WTC11 (cell line): ENCODE measurements around the gene ATP5ME. TPM values are rescaled to one million over a fixed set of nuclear protein-coding genes. Genes with fewer than 3 reads are reported as not detected.
A peak's percentile ranks its signal among the peaks of the same experiment; 100 is the strongest.

Experiments used
- ATAC-seq: fragments of 200-7000 bp; cut with Tn5 transposase; 2 replicates; pipeline ENCODE4 v1.10.0; 2021; ENCODE audit warnings: mild to moderate bottlenecking, moderate library complexity
- CTCF ChIA-PET: fragments of 300-600 bp; sonication (Branson Sonifier 250); formaldehyde crosslinking; loops from one replicate; lab custom pipeline; 2021; ENCODE audit warnings: antibody characterized with exemption; lab: Charles Lee
- POLR2A ChIA-PET: fragments of 350-600 bp; sonication (Branson Sonifier 250); formaldehyde crosslinking; loops from one replicate; lab custom pipeline; 2021; ENCODE audit warnings: antibody characterized with exemption; lab: Charles Lee
- DNase-seq: peaks from one replicate; pipeline ENCODE4 v3.0.0; 2021; ENCODE audit warnings: low spot score
- H3K27ac Mint-ChIP-seq: 2 replicates; pipeline ENCODE4 v1.8.0; 2021; ENCODE audit warnings: mixed read lengths
- H3K27me3 Mint-ChIP-seq: 2 replicates; pipeline ENCODE4 v1.8.0; 2021; ENCODE audit warnings: low read depth, mild to moderate bottlenecking, moderate library complexity, mixed read lengths
- H3K36me3 Mint-ChIP-seq: 2 replicates; pipeline ENCODE4 v1.8.0; 2021; ENCODE audit warnings: mixed read lengths
- H3K4me1 Mint-ChIP-seq: 2 replicates; pipeline ENCODE4 v1.8.0; 2022; ENCODE audit warnings: mixed read lengths
- H3K4me3 Mint-ChIP-seq: 2 replicates; pipeline ENCODE4 v1.8.0; 2021; ENCODE audit warnings: mild to moderate bottlenecking, moderate library complexity, mixed read lengths
- H3K9me3 Mint-ChIP-seq: 2 replicates; pipeline ENCODE4 v1.8.0; 2021; ENCODE audit warnings: mixed read lengths
- CREM ChIP-seq: sonication (generic); formaldehyde crosslinking; IDR thresholded peaks from 2 replicates; pipeline ENCODE4 v1.8.1; 2022; ENCODE audit warnings: mild to moderate bottlenecking, missing genetic modification reagents, moderate library complexity
- NFATC4 ChIP-seq: fragments of 250-450 bp; sonication (Bioruptor Pico); IDR thresholded peaks from 2 replicates; pipeline ENCODE4 v1.9.0; 2021; ENCODE audit warnings: mild to moderate bottlenecking
- NFYB ChIP-seq: sonication (generic); formaldehyde crosslinking; conservative IDR thresholded peaks from 2 replicates; pipeline ENCODE4 v1.8.0; 2022; ENCODE audit warnings: low read depth, missing genetic modification reagents
- PRRX2 ChIP-seq: fragments of 250-450 bp; sonication (Bioruptor Pico); IDR thresholded peaks from 2 replicates; pipeline ENCODE4 v1.8.0; 2021; ENCODE audit warnings: mild to moderate bottlenecking
- TEAD4 ChIP-seq: sonication (generic); formaldehyde crosslinking; IDR thresholded peaks from 2 replicates; pipeline ENCODE4 v1.8.0; 2022; ENCODE audit warnings: mild to moderate bottlenecking, missing genetic modification reagents
- TP53 ChIP-seq: sonication (generic); formaldehyde crosslinking; IDR thresholded peaks from 2 replicates; pipeline ENCODE4 v1.8.1; 2023; ENCODE audit warnings: mild to moderate bottlenecking, missing genetic modification reagents
- ZNF416 ChIP-seq: fragments of 250-450 bp; sonication (Bioruptor Pico); IDR thresholded peaks from 2 replicates; pipeline ENCODE4 v1.9.0; 2021; ENCODE audit warnings: mild to moderate bottlenecking, inconsistent platforms
- total RNA-seq: library from RNA; stranded (reverse); gene quantifications from 3 replicates; pipeline ENCODE4 v1.2.3, GENCODE V29; 2021
- TF ChIP-seq, protein P1 (sequence below): sonication (generic); formaldehyde crosslinking; IDR thresholded peaks from 2 replicates; pipeline ENCODE4 v1.8.0; 2022; ENCODE audit warnings: mild to moderate bottlenecking, missing genetic modification reagents
- TF ChIP-seq, protein P2 (sequence below): sonication (generic); formaldehyde crosslinking; IDR thresholded peaks from 2 replicates; pipeline ENCODE4 v1.8.1; 2022; ENCODE audit warnings: low read depth, missing genetic modification reagents, borderline replicate concordance
- TF ChIP-seq, protein P3 (sequence below): fragments of 250-450 bp; sonication (Bioruptor Pico); IDR thresholded peaks from 2 replicates; pipeline ENCODE4 v2.1.2; 2022; ENCODE audit warnings: mild to moderate bottlenecking, moderate library complexity
- TF ChIP-seq, protein P4 (sequence below): sonication (generic); formaldehyde crosslinking; IDR thresholded peaks from 2 replicates; pipeline ENCODE4 v1.8.1; 2023; ENCODE audit warnings: mild to moderate bottlenecking, missing genetic modification reagents
- TF ChIP-seq, protein P5 (sequence below): fragments of 250-450 bp; sonication (Bioruptor Pico); IDR thresholded peaks from 2 replicates; pipeline ENCODE4 v1.9.0; 2021; ENCODE audit warnings: mild to moderate bottlenecking, borderline replicate concordance
- TF ChIP-seq, protein P6 (sequence below): fragments of 250-450 bp; sonication (Bioruptor Pico); IDR thresholded peaks from 2 replicates; pipeline ENCODE4 v1.9.0; 2021; ENCODE audit warnings: moderate library complexity, mild to moderate bottlenecking, inconsistent platforms, borderline replicate concordance

The ATP5ME gene
- total RNA-seq, 1 experiment from 2014 or later, result 468 TPM

DNA sequence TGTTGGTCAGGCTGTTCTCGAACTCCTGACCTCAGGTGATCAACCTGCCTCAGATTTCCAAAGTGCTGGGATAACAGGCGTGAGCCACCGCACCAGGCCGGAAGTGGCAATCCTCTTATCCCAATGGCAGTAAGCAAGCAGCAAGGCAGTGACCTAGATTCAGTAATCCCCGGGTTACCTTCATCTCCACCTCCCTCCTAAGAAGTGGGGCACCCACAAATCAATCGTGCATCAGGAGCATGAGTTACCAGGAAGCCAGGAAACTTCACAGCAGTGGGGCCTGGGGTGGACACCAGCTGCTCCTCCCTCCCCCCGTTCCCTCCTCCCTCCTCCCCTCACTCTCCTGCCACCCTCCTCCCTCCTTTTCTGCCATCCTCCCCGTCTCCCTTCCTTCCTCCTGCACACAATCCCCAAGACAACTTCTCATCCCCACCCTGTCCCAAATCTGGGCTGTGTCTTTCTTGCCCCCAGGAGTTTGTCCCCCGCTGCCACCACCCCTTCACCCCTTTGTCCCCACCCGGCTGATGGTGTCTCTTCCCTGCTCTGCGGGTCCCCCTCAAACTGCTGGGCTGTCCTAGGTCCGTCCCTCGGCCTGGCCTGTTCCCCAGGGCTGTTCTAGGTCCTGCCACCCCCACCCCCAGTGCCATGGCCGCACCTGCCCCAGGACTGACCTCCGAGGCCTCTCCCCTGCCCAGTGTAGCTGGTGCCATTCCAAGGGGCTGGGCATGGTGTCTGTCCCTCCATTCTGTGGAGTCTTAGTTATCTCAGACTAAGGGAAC, 46.5 kb downstream of the ATP5ME start (continued):
- TF ChIP-seq, protein P1, sequence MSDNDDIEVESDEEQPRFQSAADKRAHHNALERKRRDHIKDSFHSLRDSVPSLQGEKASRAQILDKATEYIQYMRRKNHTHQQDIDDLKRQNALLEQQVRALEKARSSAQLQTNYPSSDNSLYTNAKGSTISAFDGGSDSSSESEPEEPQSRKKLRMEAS (CRISPR knock-in tag), result no peak
- TF ChIP-seq, protein P2, sequence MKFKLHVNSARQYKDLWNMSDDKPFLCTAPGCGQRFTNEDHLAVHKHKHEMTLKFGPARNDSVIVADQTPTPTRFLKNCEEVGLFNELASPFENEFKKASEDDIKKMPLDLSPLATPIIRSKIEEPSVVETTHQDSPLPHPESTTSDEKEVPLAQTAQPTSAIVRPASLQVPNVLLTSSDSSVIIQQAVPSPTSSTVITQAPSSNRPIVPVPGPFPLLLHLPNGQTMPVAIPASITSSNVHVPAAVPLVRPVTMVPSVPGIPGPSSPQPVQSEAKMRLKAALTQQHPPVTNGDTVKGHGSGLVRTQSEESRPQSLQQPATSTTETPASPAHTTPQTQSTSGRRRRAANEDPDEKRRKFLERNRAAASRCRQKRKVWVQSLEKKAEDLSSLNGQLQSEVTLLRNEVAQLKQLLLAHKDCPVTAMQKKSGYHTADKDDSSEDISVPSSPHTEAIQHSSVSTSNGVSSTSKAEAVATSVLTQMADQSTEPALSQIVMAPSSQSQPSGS, result no peak

DNA sequence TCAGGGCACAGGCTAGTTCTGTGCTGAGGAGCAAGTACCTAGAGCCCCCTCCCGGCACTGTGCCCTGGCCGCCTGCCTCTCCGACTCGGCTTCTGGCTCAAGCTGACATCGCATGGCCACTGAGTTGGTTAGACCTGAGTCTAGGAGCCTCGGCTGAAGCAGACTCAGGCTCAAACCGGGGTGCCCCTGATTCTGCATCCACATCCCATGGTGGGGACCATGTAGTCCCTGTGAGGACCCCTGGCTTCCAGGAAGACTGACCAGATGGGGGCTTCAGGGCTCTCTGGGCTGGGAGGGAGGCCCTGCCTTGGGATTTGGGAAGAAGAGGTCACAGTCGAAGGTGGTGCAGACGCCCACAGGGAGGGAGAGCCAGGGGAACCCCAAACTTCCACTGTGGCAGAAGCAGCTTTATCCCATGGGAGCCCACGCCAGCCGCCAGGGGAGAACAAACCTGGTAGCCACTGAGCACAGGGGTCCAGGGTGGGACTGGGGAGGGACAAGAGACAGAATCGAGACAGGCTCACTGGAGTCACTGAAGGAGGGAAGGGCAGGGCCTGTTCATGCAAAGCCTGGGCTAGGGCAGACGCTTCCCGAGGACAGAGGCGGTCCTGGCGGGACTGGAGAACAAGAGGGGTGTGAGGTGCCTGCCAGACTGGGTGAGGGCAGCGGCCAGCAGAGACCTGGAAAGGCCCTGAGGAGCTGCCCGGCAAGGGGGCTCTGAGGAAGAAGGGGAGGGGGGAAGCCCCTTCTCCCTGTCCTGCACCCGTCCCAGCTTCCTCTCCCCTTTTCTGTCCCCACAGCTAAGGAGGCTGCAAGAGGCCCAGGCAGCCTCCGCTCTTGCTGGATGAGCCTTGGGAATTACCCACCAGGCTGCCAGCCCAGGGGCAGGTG, 47.6 kb downstream of the ATP5ME start:
- Mint-ChIP-seq H3K27me3 (peaks cover 6% of the 10 kb centered on the region), H3K4me1 (peaks cover 10% of the 10 kb centered on the region), H3K4me3 (no peak overlapping the region), H3K36me3 (peaks cover 2% of the 10 kb centered on the region; the same call in 1 of the 2 replicates), H3K9me3 (peaks cover 7% of the 10 kb centered on the region), H3K27ac (no peak overlapping the region)
- ATAC-seq (no peak), DNase-seq (peak; percentile 13)
- ChIA-PET CTCF (interaction anchor here (0.5 to 1.4 kb wide), 4 partner anchors 10 to 57 kb away, joined by 3 to 5 read pairs (median 4); no protein-coding TSS in a partner anchor), POLR2A (no interaction called here)
- TF ChIP-seq CREM (CRISPR knock-in tag), result no peak
- no peak for TF ChIP-seq NFYB
- TF ChIP-seq ZNF416, result no peak
- TF ChIP-seq, protein P3, sequence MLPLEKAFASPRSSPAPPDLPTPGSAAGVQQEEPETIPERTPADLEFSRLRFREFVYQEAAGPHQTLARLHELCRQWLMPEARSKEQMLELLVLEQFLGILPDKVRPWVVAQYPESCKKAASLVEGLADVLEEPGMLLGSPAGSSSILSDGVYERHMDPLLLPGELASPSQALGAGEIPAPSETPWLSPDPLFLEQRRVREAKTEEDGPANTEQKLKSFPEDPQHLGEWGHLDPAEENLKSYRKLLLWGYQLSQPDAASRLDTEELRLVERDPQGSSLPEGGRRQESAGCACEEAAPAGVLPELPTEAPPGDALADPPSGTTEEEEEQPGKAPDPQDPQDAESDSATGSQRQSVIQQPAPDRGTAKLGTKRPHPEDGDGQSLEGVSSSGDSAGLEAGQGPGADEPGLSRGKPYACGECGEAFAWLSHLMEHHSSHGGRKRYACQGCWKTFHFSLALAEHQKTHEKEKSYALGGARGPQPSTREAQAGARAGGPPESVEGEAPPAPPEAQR, result no peak
- TF ChIP-seq, protein P4, sequence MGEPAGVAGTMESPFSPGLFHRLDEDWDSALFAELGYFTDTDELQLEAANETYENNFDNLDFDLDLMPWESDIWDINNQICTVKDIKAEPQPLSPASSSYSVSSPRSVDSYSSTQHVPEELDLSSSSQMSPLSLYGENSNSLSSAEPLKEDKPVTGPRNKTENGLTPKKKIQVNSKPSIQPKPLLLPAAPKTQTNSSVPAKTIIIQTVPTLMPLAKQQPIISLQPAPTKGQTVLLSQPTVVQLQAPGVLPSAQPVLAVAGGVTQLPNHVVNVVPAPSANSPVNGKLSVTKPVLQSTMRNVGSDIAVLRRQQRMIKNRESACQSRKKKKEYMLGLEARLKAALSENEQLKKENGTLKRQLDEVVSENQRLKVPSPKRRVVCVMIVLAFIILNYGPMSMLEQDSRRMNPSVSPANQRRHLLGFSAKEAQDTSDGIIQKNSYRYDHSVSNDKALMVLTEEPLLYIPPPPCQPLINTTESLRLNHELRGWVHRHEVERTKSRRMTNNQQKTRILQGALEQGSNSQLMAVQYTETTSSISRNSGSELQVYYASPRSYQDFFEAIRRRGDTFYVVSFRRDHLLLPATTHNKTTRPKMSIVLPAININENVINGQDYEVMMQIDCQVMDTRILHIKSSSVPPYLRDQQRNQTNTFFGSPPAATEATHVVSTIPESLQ, result no peak
- TF ChIP-seq TEAD4, result no peak
- TF ChIP-seq, protein P5, sequence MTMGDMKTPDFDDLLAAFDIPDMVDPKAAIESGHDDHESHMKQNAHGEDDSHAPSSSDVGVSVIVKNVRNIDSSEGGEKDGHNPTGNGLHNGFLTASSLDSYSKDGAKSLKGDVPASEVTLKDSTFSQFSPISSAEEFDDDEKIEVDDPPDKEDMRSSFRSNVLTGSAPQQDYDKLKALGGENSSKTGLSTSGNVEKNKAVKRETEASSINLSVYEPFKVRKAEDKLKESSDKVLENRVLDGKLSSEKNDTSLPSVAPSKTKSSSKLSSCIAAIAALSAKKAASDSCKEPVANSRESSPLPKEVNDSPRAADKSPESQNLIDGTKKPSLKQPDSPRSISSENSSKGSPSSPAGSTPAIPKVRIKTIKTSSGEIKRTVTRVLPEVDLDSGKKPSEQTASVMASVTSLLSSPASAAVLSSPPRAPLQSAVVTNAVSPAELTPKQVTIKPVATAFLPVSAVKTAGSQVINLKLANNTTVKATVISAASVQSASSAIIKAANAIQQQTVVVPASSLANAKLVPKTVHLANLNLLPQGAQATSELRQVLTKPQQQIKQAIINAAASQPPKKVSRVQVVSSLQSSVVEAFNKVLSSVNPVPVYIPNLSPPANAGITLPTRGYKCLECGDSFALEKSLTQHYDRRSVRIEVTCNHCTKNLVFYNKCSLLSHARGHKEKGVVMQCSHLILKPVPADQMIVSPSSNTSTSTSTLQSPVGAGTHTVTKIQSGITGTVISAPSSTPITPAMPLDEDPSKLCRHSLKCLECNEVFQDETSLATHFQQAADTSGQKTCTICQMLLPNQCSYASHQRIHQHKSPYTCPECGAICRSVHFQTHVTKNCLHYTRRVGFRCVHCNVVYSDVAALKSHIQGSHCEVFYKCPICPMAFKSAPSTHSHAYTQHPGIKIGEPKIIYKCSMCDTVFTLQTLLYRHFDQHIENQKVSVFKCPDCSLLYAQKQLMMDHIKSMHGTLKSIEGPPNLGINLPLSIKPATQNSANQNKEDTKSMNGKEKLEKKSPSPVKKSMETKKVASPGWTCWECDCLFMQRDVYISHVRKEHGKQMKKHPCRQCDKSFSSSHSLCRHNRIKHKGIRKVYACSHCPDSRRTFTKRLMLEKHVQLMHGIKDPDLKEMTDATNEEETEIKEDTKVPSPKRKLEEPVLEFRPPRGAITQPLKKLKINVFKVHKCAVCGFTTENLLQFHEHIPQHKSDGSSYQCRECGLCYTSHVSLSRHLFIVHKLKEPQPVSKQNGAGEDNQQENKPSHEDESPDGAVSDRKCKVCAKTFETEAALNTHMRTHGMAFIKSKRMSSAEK (CRISPR knock-in tag), result no peak
- TF ChIP-seq PRRX2 (CRISPR knock-in tag), result no peak
- no peak for TF ChIP-seq NFATC4 (CRISPR knock-in tag)
- TF ChIP-seq TP53 (CRISPR knock-in tag), result no peak
- TF ChIP-seq, protein P6, sequence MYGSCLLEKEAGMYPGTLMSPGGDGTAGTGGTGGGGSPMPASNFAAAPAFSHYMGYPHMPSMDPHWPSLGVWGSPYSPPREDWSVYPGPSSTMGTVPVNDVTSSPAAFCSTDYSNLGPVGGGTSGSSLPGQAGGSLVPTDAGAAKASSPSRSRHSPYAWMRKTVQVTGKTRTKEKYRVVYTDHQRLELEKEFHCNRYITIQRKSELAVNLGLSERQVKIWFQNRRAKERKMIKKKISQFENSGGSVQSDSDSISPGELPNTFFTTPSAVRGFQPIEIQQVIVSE (CRISPR knock-in tag), result no peak
